SKM-1 treated with dmso at 0.1 percent for 144 hours (cell line): ENCODE measurements around the gene ZNF679.
"Not testable (repeated sequence)": the region's sequence is repeated elsewhere in the genome, so short reads cannot be mapped to it uniquely, and the experiment has no call there.

ENCODE experiments used
- DNase-seq: peaks from one replicate; lab custom pipeline; 2025; ENCODE audit not compliant: unreplicated experiment; lab: John Stamatoyannopoulos, UW

ZNF679 gene

GRCh38 chr7:64228174-64228573 lies at the start of gene ZNF679:
Gene ZNF679, plus strand, starts transcription at chr7:64228474. Its CDS starts 20,644 bp downstream, at chr7:64249118.
- DNase-seq, result not testable (repeated sequence)

GRCh38 chr7:64180989-64181388 lies 47.3 kb upstream of the ZNF679 start:
- peak; percentile 19 for DNase-seq

DNA sequence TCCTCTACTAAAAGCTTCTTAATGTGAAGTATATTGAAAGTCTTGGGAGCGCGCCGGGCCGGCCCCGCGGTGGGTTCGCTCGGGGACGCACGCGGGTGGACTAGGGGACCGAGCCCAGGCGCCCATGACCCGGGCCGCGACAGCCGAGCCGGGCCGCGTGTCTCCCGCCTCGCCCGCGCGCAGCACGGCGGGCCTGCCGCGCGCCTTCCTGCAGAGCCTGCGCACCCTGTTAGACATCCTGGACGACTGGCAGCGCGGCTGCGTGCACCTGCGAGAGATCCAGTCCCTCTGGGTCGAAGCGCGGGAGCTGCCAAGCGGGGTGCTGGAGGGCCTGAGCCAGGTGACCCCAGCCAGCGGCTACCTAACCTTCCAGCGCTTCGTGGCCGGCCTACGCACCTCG lies 46.7 kb upstream of the ZNF679 start:
- DNase-seq, result no peak

DNA sequence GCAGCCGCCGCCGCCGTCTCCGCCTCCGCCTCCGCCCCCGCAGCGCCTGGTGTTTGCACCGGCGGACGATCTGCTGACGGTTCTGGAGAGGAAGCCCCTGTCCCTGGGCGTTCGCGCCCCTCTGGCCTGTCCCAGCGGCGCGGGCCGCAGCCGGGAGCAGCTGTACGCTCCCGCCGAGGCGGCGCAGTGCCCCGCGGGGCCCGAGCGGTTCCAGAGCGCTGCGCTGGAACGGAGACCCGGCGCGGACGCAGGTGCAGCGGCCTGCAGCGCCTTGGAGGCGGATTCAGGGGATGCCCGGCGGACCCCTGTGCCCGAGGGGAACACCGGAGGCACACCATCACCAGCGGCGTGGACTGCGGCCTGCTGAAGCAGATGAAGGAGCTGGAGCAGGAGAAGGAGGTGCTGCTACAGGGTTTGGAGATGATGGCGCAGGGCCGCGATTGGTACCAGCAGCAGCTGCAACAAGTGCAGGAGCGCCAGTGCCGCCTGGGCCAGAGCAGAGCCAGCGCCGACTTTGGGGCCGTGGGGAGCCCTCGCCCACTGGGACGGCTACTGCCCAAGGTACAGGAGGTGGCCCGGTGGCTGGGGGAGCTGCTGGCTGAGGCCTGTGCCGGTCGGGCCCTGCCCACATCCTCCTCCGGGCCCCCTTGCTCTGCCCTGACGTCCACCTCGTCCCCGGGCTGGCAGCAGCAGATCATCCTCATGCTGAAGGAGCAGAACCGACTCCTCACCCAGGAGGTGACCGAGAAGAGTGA lies 46.1 kb upstream of the ZNF679 start:
- no peak for DNase-seq

DNA sequence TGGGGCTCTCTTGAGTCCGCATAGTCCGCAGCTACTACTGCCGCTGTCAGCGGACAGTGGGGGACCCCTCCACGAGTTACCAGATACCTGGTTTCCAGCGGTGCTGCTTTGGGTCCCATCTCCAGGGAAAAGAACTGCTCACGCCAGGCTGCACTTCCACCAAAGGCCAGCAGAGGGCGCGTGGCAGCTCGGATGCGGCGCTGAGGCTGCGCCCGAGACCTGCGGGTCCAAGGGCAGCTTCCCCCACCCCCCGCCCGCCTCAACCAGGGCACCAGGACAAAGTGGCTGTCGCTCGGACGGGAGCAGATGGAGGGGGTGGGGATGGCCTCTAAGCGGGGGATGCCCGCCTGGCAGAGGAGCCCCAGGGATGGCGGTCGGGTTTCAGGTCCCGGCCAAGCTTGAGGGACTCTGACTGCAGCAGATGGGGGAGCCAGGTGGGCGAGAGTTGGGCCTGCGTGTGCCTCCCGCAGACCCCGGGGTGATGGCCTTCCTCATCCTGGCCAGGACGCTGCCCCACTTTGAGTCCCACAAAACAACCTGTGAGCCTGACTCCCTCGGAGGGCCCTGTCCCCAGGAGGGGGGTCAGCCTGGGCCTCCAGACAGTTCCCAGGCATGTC lies 45.0 kb upstream of the ZNF679 start:
- no peak for DNase-seq

- no peak for DNase-seq
Observed at GRCh38 chr7:64183827-64184372, 44.4 kb upstream of the ZNF679 start.

DNA sequence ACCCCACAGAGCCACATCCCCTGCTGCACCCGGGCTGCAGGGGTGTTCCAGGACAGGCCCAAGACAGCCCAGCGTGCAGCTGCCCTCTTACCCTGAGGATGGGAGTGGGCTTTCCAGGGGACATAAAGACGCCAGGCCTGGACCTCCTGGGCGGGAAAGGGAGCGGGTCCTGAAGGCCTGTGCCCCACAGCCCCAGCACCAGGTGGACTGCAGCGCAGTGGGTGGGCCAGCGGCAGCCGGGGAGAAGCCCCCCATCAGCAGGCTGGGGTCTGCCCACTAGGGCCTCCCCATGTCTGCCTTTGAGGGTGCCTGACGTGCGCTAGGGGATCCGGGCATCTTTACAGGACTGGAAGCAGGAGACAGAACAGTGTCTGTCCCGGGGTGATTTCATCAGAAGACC lies 43.9 kb upstream of the ZNF679 start:
- no peak for DNase-seq

DNA sequence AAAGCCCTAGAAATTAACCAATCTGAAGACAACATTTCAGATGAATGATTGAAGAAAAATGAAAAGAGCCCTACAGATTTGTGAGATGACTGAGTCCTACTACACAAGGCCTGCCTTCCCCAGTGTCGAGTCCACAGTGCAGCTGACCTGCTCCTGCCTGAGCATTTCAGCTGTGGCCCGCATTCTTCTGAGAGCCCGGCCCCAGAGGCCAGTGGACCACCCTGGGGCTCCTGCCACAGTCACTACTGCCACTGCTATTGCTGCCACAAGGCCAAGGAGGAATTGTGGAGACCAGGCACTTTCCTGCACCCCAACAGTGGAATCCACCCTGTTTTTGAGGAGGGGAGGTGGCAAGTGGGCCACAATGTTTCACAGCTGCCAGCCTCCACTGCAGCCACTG lies 40.9 kb upstream of the ZNF679 start:
- no peak for DNase-seq

DNA sequence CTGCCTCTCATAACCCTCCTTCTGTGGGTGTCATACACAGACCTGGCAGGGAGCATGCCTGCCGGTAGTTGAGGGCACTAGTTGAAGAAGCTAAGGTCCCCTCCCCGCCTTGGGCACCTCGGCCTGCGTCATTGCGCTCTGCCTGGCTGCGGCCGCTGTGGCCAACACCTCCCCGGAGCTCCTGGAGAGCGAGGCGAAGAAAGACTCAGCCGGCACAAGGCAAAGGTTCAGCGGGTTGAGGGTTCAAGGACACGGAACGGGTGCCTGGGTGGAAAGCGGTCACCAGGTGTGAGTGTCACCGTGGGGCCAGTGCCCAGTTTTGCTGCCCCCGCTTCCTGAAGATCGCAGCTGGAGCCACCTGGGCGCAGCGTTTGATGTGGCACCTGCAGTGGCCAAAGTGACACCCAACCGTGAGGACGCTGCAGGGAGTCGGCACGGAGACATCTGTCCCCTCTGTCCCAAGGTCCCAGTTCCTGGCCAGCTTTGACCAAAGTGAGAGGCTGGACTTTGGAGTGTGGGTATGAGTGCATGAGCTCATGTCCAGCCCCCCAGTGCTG lies 36.0 kb upstream of the ZNF679 start:
- DNase-seq, result no peak

DNA sequence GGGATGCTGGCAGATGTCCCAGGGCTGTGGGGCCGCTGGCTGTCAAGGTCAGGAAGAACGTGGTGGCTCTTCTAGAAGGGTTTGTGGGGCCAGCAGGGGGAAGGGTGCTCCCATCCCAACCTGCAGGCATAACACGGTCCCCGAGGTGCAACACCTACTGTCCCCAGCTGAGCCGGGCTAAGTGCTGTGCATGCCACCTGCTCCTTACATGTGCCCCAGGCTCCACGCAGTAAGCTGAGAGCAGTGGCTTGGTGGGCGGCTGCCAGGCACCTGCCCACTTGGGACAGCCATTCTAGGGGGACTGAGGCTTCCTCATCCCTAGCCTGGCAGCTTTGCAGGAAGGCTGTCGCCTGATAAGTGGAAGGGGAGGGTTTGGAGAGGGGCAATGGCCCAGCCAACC lies 35.5 kb upstream of the ZNF679 start:
- no peak for DNase-seq

DNA sequence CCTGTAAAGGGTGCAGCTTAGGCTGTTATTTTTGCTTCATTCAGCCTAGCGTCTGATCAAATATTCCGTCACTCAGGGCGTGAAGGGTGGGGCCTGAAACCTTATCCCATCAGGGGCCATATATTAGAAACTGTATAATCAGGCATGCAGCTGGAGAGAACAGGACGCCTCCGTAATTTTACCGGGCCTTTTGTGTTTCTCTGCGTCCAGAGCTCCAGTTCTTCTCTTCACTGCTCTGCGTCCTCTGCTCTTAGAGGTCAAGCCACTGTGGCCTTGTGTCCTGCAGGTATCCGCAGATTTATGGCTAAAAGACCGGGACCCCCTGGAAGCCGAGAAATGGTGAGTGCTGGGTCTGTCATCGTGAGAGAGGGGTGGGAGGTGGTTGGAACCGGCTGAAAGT lies 21.4 kb upstream of the ZNF679 start, which contains the start of gene ZNF735:
TSS of gene ZNF735 (plus strand) at position 301 of the 400 bp plus-strand sequence. CDS start at position 301, 0 bp downstream.
- DNase-seq, result no peak

GRCh38 chr7:64219710-64220298 lies 8.5 kb upstream of the ZNF679 start:
- DNase-seq, result not testable (repeated sequence)

DNA sequence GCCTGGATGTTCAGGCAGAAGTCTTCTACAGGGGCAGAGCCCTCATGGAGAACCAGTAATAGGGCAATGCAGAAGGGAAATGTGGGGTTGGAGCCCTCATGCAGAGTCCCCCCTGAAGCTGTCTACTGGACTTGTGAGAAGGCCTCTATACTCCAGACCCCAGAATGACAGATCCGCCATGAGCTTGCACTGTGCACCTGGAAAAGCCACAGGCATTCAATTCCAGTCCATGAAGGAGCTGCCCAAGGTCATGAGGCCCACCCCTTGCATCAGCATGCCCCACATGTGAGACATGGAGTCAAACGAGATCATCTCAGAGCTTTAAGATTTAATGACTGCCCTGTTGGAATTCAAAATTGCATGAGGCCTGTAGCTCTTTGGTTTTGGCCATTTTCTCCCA lies 4.9 kb upstream of the ZNF679 start:
- no peak for DNase-seq

GRCh38 chr7:64266341-64266919 lies 38.2 kb downstream of the ZNF679 start:
- no peak for DNase-seq

DNA sequence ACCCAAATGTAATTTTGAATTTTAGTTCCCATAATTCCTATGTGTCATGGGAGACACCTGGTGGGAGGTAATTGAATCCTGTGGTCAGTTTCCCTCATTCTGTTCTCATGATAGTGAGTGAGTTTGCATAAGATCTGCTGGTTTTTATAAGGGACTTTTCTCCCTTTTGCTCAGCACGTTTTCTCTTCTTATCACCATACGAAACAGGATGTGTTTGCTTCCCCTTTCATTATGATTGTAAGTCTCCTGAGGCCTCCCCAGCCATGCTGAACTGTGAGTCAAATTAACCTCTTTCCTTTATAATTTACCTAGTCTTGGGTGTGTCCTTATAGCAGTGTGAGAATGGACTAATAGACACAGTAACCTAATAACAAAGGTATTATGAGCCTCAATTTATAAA lies 49.4 kb downstream of the ZNF679 start:
- no peak for DNase-seq

- no peak for DNase-seq
Observed at GRCh38 chr7:64294701-64295420, 66.6 kb downstream of the ZNF679 start.

GRCh38 chr7:64297418-64297817 lies 69.1 kb downstream of the ZNF679 start:
- DNase-seq, result not testable (repeated sequence)

DNA sequence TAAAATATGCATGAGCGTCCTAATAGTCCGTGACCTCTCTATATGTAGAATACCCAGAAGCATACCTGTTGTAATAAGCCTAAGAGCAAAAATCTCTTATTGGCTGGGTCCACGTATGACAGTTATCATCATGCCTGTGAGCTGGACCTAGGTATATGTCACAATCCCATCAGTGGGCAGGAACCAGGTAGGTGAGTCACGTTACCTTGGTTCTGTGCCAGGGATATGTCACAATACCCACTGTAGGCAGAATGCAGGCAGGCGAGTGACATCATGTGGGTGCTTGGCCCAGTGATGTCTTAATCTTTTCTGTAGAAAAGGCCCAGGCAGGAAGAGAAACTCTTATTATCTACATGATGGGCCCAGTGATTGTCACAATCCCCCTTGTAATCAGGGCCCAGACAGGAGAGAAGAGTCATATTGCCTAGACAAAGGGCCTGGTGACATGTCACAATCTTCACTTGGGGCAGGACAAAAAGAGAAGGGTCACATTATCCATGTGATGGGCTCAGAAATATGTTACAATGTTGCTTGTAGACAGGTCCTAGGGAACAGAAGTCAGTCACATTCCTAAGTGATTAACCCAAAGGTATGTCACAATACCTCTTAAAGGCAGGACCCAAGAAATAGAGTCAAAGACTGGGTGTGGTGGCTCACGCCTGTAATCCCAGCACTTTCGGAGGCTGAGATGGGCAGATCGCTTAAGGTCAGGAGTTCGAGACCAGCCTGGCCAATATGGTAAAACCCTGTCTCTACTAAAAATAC lies 72.5 kb downstream of the ZNF679 start:
- DNase-seq, result no peak

DNA sequence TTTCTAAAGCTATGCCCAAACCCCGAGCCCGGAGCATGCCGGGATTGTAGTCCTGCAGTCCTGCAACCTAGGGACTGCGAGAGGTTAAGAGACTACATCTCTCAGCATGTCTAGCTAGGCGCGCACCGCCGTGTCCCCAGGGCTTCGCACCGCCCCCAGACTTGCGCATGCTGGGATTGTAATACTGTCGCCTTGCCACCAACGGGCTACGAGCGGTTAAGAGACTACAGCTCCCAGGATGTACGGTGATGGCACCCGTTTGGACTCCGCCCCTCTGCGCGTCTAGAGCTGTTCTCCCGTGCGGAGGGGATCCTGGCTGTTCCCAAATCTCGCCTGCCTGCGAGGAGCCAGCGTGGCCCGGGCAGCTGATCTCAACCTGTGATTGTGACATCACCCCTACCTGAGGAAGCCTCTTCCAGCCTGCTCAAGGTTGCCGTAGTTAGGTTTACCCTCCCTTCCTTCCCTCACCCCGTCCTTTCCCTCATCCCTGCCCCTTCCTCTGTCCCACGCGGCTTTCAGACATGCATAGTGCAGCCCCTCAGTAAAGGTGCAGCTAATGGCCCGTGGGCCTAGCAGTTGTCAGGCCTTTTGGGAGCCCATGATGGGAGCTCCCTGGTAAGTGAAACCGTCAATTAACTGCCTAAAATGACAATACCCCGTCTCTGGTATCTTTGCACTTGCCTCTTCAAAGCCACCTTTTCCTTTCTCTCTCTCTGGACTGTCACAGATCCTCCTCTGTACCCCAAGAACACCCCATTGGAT lies 79.2 kb downstream of the ZNF679 start:
- DNase-seq, result no peak
